GM21526 (cell line): Measurements from ENCODE around the gene NDUFS6.
"Not testable (repeated sequence)": the region's sequence is repeated elsewhere in the genome, so short reads cannot be mapped to it uniquely, and the experiment has no call there.

Experiments
- ATAC-seq: cut with Tn5 transposase; IDR thresholded peaks from one replicate; pipeline ENCODE4 v1.9.1; 2021; ENCODE audit warnings: moderate library complexity; ENCODE audit not compliant: unreplicated experiment, low FRiP score

Gene NDUFS6

GRCh38 chr5:1810581-1811101, 9.4 kb downstream of the NDUFS6 start:
- ATAC-seq: no peak

- no peak for ATAC-seq
These were observed 13.2 kb downstream of the NDUFS6 start for GRCh38 chr5:1814183-1815020.

- no peak for ATAC-seq
These were observed 14.0 kb downstream of the NDUFS6 start for GRCh38 chr5:1815071-1815786.

GRCh38 chr5:1815881-1816292, 14.7 kb downstream of the NDUFS6 start:
- no peak for ATAC-seq

DNA sequence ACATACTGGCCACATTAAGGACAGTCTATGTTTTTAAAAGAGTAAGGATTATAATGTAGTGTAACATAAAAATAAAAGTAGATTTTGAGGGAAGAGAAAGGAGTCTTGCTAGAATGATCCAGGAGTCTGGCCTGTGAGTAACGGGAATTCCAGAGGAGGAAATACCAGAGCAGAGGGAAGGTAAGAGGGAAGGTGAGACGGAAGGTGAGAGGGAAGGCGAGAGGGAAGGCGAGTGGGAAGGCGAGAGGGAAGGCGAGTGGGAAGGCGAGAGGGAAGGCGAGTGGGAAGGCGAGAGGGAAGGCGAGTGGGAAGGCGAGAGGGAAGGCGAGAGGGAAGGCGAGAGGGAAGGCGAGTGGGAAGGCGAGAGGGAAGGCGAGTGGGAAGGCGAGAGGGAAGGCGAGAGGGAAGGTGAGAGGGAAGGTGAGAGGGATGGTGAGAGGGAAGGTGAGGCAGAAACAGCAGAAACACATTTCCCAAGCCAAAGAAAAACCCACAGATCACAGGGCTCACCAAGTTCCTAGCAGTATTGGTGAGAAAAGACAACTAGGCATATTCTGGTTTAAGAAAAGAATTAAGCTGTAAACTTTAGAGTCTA, 15.4 kb downstream of the NDUFS6 start:
- ATAC-seq: not testable (repeated sequence)

GRCh38 chr5:1817261-1818043, 16.2 kb downstream of the NDUFS6 start:
- ATAC-seq: no peak

DNA sequence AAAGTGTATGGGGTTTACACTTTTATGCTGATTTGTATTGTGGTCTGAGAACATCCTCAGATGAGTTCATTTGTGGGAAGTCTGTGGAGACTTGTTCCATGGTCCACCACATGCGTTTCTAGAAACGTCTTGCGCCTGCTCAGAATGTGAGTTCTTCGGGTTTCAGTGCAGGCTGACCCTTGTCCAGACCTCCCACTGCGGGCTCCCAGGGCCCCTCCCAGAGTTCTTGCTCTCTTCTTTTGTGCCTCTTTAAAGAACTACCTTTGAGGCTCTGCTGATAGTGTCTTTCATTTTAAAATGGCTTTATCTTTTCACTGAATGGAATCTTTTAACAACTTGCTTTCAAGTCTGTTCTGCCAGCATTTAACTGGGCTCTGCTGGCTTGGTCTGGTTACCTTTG, 17.6 kb downstream of the NDUFS6 start:
- no peak for ATAC-seq

DNA sequence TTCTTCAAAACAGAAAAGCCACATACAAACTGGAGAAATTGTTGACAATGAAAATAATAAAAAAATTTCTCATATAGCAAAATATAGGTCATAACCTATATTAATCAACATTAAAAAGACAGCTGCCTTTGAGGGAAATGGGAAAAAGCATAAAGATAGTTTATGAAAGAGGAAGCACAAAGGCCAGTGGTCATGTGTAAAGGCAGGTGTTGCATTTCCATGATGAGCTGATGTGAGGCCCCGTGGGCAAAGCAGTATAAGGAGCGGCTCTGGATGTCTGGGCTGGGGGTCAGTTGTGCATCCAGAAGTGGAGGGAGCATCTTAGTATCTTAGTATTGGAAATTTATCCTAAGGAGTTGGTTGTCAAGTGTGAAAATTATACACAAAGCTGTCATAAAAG, 18.3 kb downstream of the NDUFS6 start:
- no peak for ATAC-seq

GRCh38 chr5:1820381-1820780, 19.2 kb downstream of the NDUFS6 start:
- no peak for ATAC-seq

DNA sequence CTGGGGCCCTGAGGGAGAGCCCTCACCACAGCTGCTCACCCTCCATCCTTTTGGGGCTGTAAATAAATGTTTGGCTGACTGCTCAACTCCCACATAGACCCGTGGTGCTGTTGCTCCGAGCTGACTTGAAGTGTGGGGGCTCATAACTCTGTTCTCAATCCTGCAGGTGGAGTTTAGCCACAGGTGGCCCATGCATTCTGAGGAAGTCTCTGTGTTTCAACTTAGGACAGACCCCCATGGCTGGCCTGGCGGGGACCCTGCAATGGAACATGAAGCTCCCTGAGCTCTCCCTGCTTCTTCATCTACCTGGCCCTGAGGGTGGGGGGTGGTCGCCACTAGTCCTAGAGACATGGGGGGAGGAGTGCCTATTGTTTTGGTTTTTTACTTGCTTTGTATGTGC, 19.7 kb downstream of the NDUFS6 start:
- ATAC-seq: no peak

DNA sequence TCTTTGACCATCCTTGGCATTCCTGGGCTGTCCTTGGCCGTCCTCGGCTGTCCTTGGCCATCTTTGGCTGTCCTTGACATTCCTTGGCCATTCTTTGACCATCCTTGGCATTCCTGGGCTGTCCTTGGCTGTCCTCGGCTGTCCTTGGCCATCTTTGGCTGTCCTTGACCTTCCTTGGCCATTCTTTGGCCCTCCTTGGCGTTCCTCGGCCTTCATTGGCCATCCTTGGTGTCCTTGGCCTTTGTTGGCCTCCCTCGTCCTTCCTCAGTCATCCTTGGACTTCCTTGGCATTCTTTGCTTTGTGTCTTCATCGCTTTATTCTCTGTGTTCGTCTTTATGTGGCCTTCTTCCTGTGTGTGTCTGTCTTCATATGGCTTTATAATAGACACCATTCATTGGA, 20.7 kb downstream of the NDUFS6 start:
- ATAC-seq: no peak

DNA sequence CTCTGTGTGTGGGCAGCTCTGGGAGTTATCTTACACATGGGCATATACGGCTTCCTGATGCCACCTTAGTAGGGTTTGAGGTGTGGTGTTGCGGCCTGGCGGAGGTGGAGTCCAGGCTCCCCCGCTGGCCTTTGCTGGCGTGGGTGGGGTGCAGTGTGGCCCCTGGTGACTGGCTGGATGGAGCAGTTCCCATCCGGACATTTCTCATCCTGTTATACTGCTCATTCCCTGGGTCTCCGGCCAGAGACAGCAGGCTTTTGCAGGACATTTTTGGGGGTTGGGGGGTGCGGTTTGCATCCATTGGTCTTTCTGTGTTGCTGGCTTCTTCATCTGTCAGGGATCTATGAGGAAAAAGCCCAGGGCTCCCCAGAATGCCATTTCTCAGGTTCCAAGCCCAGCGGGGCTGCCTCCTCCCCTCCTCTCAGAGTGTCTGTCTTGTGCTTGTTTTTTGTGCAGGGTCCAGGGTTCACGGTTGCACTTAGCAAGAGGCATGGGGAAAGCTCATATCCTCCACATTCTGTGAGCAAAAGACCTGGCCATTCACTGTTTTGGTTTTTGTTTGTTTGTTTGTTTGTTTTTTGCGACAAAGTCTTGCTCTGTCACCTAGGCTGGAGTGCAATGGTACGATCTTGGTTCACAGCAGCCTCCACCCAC, 22.3 kb downstream of the NDUFS6 start:
- ATAC-seq: no peak

DNA sequence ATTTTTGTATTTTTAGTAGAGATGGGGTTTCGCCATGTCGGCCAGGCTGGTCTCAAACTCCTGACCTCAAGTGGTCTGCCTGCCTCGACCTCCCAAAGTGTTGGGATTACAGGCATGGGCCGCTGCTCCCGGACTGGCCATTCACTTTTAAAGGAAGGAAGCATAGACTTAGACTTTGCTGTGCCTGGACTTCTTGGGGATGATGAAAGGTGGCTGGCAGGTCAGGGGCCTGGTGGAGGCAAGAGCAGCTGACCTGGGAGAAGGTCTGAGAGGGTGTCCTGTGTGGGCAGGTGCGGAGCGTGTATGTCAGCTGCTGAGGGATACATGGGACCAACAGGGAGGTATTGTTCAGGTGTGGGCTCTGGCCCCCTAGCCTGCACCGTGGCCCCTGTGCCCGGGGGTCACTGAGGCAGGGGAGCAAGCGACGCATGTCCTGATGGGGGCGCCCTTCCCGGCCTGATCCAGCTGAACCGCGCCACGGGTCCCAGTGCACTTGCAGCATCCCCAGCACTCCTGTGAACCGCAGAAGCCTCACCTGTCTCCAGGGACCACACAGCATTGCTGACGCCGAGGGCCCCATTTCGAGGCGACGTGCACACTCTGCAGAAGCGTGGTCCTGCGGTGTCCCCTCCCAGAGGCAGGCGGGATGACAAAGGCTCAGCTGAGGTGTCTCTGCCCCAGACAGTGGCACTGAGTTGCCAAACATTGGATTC, 23.1 kb downstream of the NDUFS6 start:
- ATAC-seq: no peak

GRCh38 chr5:1824903-1825841, 24.0 kb downstream of the NDUFS6 start:
- no peak for ATAC-seq

DNA sequence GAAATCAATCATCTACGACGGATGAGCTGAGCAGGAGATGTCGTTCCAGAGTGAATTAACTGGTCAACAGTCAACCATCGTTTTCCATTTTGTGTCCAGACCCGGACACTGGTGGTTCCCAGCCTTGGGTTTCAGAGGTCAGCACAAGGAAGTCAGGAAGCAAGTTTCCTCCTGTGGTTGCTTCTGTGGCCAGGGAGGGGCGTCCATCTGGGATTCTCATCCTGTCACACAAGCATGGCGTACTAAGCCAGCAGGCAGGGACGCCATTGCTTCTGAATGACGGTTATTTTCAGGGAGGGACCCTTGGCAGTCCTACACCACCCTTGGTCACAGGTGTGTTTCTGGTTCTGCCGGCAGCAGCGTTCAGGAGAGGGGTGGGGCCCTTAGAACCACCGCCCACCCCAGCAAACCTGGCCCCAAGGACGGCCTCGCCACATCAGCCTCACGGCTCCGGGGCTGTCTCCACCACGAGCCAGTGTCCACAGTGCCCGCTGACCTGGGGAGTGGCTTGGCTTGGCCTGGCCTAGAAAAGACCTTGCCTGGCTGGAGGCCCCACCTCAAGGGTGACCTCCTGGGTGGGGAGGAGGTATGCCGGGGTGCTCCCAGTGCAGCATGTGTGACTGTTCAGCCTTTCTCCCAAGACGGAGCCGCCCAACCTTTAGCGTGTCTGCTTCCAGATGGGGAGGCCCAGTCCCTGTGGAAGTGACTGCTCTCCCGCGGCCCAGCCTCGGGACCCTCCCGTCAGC, 25.2 kb downstream of the NDUFS6 start:
- ATAC-seq: no peak

GRCh38 chr5:1827025-1827885, 26.0 kb downstream of the NDUFS6 start:
- ATAC-seq: no peak
